DND-41 (cell line): ENCODE measurements around the gene PTPRR.

Experiments
- EZH2 ChIP-seq: IDR thresholded peaks from 3 replicates; pipeline ENCODE4 v1.6.1; 2012; ENCODE audit warnings: borderline replicate concordance, low read depth, mild to moderate bottlenecking, moderate library complexity, low read length, inconsistent platforms; ENCODE audit not compliant: severe bottlenecking
- TF ChIP-seq, protein P1 (sequence below): IDR thresholded peaks from 2 replicates; pipeline ENCODE4 v1.5.1; 2012; ENCODE audit warnings: borderline replicate concordance, low read length, moderate library complexity, mild to moderate bottlenecking; ENCODE audit not compliant: poor library complexity, severe bottlenecking; ENCODE audit errors: extremely low read depth

DNA sequence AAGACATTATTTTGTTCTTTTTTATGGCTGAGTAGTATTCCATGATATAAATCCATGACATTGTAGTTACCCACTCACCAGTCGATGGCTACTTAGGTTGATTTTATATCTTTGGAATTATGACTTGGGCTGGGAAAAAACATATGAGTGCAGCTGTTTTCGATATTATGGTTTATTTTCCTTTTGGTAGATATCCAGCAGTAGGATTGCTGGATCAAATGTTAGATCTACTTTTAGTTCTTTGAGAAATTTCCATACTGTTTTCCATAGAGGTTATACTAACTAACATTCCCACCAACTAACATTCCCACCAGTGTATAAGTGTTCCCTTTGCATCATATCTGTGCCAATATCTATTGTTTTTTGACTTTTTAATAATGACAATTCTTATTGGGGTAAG lies 29.9 kb upstream of the PTPRR start:
- TF ChIP-seq, protein P1, sequence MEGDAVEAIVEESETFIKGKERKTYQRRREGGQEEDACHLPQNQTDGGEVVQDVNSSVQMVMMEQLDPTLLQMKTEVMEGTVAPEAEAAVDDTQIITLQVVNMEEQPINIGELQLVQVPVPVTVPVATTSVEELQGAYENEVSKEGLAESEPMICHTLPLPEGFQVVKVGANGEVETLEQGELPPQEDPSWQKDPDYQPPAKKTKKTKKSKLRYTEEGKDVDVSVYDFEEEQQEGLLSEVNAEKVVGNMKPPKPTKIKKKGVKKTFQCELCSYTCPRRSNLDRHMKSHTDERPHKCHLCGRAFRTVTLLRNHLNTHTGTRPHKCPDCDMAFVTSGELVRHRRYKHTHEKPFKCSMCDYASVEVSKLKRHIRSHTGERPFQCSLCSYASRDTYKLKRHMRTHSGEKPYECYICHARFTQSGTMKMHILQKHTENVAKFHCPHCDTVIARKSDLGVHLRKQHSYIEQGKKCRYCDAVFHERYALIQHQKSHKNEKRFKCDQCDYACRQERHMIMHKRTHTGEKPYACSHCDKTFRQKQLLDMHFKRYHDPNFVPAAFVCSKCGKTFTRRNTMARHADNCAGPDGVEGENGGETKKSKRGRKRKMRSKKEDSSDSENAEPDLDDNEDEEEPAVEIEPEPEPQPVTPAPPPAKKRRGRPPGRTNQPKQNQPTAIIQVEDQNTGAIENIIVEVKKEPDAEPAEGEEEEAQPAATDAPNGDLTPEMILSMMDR = no peak
- TF ChIP-seq EZH2 = no peak
